ENCODE measurements around the gene SMTNL1.

The SMTNL1 gene

GRCh38 chr11:57588046-57588710 lies 50.8 kb downstream of the SMTNL1 start:
- no peak for DNase-seq (ENCODE audit: low spot score)

GRCh38 chr11:57596266-57596885 lies 59.0 kb downstream of the SMTNL1 start:
- DNase-seq (ENCODE audit: low spot score) = no peak

- peak; percentile 60 for DNase-seq (ENCODE audit: low spot score)
Measured at GRCh38 chr11:57597461-57597915, 60.1 kb downstream of the SMTNL1 start, which contains the start of gene SERPING1. TSS of gene SERPING1 (plus strand) at chr11:57597685. CDS start at chr11:57598271, 586 bp downstream.

- peak; percentile 85 for DNase-seq (ENCODE audit: low spot score)
Measured at GRCh38 chr11:57597916-57598830, 60.8 kb downstream of the SMTNL1 start.

- DNase-seq (ENCODE audit: low spot score) = peak; percentile 25
Measured at GRCh38 chr11:57598831-57599155, 61.4 kb downstream of the SMTNL1 start.

GRCh38 chr11:57599381-57599780 lies 62.0 kb downstream of the SMTNL1 start:
- peak; percentile 29 for DNase-seq (ENCODE audit: low spot score)

Data from cerebellar cortex (tissue), 1 donor.